KBM-7 (cell line): ENCODE results near the gene EPS8.
"Not testable (repeated sequence)": the region's sequence is repeated elsewhere in the genome, so short reads cannot be mapped to it uniquely, and the experiment has no call there.

Experiments
- DNase-seq: peaks from one replicate; pipeline ENCODE4 v3.0.0-alpha.2; 2015
- in situ Hi-C: fragments of 300-500 bp; cut with MboI; formaldehyde crosslinking; loops from 2 replicates; pipeline ENCODE4 v1.14.3; 2020; ENCODE audit warnings: low sequenced_read_pairs, low pct_unique_long_range_greater_than_20kb, mixed read lengths

The EPS8 gene

GRCh38 chr12:15631007-15631715 lies 158.0 kb downstream of the EPS8 start:
- peak; percentile 51 for DNase-seq
- in situ Hi-C loops = no loop called here

- in situ Hi-C loops = no loop called here
- no peak for DNase-seq
These were observed 159.4 kb downstream of the EPS8 start for GRCh38 chr12:15629761-15630160.

DNA sequence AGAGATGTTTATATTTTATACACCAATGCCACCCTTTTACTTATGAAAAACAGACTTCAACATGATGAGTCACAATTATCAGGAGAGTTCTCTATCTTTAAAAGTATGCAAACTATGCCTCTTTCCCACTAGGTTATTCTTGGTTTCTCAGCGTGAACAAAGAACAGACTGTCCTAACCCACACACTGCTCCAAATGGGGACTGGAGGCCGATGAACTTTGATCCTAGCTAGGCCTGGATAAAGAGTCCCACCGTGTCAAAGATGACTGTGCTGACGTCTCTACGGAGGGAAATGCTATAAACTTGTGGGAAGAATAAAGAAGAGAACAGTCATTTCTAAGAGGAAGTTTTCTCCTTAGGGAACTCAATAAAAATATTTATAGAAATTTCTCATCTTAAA lies 160.1 kb downstream of the EPS8 start:
- in situ Hi-C loops = no loop called here

DNA sequence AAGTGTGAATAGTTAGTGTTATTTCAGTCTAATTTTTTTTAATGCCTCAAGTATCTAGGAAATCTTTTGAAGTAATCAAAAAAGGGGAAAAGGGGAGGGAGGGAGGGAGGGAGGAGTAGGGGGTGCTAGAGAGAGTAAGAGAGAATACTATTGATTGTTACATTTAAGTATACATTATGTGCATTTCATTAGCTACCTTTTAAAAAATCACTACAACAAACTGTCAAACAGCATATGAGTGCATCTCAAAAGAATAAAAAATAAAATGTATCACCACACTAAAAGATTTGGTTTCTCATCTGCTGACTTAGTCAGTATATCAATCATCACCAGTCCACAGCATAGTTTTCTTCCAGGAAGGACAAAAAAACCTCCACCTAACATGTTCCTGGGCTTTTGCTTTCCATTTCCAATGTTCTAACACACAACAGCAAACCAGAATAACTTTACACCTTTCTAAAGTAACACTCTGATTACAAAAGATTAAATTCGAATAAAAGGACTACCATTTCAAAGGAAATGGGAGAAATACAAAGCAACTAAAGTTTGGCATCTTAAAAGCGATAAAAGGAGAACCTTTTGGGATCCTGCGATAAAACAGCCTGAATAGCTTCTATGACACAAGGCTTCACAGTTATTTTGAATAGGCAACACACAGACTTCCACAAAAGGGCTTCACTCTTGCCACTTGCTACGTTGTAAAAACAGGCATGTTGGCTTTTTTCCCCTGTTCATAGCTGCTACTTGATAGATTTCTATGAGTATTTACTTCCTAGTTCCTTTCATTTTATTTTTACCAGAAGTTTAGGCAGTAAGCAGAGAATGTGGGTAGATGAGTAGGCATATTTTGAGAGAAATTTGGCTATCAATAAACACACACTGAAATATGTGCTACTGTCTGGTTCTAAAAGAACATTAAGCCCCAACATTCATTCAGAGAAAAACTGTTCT lies 160.9 kb downstream of the EPS8 start:
- DNase-seq = no peak
- in situ Hi-C loops = no loop called here

More for the DNA sequence above, 160.1 kb downstream of the EPS8 start:
- DNase-seq = peak; percentile 7

DNA sequence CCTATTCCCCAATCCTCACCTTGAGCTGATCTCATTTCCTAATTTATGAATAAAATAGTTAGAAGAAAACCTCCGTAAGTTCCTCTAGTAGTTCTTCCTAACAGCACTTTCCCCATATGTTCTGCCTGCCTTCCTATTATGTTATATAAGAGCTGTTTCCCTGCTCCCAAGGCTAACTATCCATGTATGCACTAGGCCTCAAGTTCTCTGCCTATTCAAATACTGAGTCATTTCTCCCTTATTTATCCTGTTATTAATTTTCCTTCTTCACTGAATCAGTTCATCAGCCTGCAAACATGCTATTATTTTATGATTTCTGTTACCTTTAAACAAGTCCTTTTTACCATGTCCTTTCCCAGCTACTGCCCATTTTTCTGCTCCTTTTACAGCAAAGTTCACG lies 164.1 kb downstream of the EPS8 start:
- no peak for DNase-seq
- in situ Hi-C loops = no loop called here

DNA sequence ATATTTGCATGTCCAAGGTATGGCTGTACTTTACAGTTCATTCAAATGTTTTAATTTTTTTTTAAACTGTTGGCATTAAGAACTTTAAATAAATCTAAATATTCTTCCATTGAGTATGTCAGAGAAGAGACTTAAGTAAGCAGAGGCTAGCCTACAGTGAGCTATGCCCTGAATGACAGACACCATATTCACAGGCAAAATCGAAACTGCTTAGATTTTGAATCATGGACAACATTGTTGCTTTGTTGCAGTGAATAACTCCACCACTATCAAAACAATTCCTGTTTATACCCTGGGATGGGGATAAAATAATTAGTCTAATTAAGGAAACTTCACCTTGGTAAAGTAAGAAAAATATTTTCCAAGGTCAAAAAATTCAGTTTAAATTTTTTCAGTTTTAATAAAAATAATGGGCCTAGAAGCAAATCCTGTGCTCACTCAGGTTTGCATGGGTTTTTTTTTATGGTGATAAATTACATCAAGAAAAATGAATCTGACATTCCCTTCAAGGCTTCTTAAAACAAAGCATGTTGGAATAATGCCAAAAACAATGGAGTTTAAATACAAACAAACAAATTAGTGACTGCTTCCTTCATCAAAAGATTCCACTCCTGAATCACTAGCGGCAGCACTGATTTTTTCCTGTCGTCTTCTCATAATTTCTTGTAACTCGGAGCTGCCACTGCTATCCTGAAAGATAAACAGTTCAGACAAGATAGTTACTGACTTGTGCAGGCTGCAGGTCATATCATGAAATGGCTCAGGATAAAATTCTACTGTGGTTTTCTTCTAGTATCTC lies 168.2 kb downstream of the EPS8 start:
- DNase-seq = no peak
- in situ Hi-C loops = no loop called here

GRCh38 chr12:15616495-15616894 lies 172.7 kb downstream of the EPS8 start:
- DNase-seq, in situ Hi-C loops: not testable (repeated sequence)

DNA sequence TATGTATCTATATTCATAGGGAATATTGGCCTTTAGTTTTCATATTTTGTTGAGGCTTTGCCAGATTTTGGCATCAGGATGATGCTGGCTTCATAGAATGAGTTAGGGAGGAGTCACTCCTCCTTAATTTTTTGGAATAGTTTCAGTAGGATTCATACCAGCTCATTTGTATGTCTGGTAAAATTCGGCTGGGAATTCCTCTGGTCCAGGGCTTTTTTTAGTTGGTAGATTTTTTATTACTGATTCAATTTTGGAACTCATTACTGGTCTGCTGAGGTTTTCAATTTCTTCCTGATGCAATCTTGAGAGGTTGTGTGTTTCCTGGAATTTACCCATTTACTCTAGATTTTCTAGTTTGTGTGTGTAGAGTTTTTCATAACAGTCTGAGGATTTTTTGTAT lies 175.2 kb downstream of the EPS8 start:
- DNase-seq = no peak
- in situ Hi-C loops = no loop called here

GRCh38 chr12:15608941-15609340 lies 180.2 kb downstream of the EPS8 start:
- DNase-seq = no peak
- in situ Hi-C loops = no loop called here

DNA sequence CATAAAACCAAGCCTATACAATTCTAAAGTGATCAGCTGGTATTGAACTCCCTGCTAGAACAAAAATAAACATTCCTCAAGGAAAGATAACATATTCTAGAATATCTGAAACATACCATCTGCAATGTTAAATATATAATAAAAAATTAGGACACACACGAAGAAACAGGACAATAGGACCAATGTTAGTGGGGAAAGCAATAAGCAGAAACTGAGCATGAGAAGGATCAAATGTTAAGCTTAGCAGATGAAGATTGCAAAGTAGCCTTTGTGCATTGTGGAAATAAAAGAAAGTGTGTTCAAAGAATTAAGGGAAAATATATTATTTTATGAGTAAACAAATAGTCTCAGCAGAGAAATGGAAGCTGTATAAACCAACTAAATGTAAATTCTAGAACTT lies 180.8 kb downstream of the EPS8 start:
- in situ Hi-C loops = no loop called here
- no peak for DNase-seq

DNA sequence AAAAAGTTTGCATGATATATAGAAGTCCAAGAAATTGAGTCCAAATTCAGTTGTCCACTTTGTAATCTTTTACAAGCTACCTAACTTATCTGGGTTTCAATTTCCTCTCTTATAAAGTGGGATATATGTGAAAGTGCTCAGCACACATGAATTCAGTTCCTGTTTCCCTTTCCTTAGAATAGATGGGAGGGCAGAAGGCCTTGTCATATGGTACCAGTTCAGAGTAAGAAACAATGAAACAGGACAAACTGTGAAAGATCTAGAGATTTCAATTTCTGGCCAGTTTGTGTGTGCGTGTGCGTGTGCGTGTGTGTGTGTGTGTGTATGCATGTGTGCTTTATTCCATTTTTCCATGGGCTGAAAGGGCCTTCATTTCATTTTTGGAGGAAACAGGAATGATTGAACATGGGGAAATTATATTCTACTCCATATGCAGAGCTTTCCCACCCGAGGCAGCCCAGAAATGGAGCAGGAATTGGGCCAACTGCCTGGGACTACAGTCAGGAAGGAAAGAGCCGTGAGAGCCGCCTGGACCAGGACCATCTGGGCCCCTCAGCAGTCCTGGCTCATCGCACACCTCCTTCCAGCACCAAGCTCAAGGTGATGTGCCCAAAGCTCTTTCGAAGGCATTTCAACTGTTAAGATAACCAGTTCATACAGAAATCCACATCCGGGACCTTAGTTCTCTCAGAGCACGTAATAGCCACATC lies 183.2 kb downstream of the EPS8 start:
- in situ Hi-C loops = no loop called here
- no peak for DNase-seq

DNA sequence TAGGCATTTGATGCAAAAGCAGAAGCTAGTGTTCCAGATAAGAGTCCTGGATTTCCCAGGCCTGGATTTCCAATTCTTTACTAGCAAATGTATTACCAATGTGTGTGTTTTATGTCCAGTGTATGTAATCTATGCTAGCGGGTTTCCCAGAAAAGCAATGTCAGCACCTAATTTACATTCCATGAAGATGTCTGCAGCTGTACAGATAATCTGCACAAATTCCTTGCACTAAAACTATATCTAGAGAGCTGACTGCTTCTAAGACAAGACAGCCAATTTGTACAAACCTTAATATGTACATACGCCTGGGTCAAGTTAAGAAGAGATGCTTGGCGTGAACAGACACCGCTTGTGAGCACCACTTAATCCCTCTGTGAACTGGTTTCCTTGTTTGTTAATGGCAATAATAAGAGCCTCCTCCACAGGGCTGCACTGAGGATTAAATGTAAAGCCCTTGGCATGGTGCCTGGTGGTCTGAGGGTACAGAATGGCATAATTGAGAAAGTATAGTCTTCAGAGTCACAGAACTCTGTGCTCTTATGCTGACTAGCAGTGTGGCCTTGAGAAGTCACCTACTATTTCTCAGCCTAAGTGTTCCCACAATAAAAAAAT lies 185.6 kb downstream of the EPS8 start:
- no peak for DNase-seq
- in situ Hi-C loops = no loop called here

DNA sequence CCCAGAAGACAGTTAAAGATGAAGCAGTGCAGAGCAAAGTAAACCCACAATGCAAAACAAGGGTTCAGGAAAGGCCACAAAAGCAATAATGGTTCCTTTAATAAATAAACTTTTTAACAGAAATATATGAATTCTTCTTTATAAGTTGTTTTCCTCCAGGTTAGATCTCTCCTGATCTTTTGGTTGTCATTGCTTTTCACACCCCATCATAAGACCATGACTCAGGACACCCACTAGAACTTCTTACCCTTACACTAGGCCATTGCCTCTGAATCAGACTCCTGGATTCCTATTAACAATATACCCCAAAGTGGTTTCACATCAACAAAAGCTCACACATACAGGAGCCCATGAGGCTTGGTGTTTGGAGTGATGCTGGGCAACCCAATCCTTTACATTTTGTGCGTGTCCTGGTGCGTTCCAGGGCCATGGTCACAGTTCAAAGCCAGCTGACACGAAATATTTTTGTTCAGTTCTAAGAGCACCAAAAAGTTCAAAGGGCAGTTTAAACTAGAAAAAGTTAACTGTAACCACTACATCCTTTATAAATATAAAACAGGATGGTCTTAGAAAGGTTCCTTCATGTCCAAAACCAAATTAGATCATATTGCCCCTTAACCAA lies 187.0 kb downstream of the EPS8 start:
- DNase-seq = no peak
- in situ Hi-C loops = no loop called here

- in situ Hi-C loops = no loop called here
- DNase-seq = no peak
These were observed 187.9 kb downstream of the EPS8 start for GRCh38 chr12:15601210-15601800.

DNA sequence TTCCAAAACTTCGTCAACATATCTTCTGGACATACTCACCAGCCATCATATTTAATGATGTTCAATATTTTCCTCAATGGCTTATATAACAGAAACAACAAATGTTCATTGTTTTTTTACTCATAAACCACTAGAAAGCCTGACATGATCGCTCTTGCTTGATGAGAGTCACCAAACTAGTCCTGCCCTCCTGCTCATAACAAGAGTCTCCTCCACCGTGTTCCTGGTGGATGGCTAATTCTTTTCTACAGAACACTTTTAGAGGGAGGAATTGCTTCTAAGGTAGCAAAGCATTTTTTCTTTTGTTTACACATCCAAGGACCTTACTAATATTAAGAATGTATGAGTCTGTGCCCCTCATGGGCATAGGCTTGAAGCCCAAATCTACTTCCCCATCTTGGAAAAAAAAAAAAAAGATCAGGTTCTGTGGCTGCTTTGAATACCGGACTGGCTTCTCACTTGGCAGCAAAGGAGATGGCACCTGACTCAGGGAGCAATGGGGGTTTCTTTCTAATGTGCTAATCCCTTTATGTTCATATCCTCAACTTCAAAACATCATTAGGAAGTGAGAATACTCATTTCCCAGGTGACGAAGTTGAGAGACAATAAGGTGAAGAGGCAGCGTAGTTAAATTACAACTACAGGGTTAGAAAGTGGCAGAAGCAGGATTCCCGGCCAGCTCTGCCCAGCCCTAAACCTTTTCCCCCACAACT lies 188.8 kb downstream of the EPS8 start:
- in situ Hi-C loops = no loop called here

GRCh38 chr12:15599266-15600037 lies 189.7 kb downstream of the EPS8 start:
- no peak for DNase-seq
- in situ Hi-C loops = no loop called here

More for the DNA sequence above, 188.8 kb downstream of the EPS8 start:
- DNase-seq = no peak
